Measurements from ENCODE around the gene HBG2. TPM values are rescaled to one million over a fixed set of nuclear protein-coding genes. Genes with fewer than 3 reads are reported as not detected.

The HBG2 gene
- total RNA-seq, 2 experiments from 2014 or later: not detected

DNA sequence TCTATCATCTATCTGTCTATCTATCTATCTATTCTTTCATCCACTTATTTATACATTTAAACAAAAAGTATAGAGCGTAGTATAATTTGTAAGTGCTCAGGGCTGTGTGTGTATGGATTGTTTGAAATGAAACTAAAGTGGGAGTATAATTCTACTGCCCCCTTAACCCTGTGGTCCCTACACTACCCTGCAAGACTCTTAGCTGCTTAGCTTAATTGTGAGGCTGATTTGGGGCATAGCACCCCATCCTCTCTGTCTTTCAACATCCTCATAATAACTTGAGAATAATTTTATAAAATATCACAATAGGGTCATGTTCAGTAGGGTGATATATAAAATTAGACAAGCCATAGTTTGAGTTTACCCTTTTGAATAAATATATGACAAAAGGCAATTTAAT lies 35.5 kb upstream of the HBG2 start:
- Mint-ChIP-seq H3K9me3 (no peaks in the 10 kb centered on the region), H3K4me1 (ENCODE audit: low read depth) (no peaks in the 10 kb centered on the region), H3K27me3 (peaks cover 2% of the 10 kb centered on the region), H3K4me3 (no peak overlapping the region), H3K36me3 (ENCODE audit: low read depth) (no peaks in the 10 kb centered on the region), H3K27ac (no peak overlapping the region)
- CTCF ChIA-PET: interaction anchor here (1.2 to 2.8 kb wide), 2 partner anchors 88 to 654 kb away, joined by 3 to 9 read pairs; partner anchors contain the start of gene OR51D1
- TF ChIP-seq, protein P1, sequence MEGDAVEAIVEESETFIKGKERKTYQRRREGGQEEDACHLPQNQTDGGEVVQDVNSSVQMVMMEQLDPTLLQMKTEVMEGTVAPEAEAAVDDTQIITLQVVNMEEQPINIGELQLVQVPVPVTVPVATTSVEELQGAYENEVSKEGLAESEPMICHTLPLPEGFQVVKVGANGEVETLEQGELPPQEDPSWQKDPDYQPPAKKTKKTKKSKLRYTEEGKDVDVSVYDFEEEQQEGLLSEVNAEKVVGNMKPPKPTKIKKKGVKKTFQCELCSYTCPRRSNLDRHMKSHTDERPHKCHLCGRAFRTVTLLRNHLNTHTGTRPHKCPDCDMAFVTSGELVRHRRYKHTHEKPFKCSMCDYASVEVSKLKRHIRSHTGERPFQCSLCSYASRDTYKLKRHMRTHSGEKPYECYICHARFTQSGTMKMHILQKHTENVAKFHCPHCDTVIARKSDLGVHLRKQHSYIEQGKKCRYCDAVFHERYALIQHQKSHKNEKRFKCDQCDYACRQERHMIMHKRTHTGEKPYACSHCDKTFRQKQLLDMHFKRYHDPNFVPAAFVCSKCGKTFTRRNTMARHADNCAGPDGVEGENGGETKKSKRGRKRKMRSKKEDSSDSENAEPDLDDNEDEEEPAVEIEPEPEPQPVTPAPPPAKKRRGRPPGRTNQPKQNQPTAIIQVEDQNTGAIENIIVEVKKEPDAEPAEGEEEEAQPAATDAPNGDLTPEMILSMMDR (IDR thresholded peaks at IDR 0.05): no peak
- ATAC-seq: no peak
- DNase-seq: no peak
- intact Hi-C loops (cut with micrococcal nuclease): no loop called here
- POLR2A ChIA-PET: no interaction called here

DNA sequence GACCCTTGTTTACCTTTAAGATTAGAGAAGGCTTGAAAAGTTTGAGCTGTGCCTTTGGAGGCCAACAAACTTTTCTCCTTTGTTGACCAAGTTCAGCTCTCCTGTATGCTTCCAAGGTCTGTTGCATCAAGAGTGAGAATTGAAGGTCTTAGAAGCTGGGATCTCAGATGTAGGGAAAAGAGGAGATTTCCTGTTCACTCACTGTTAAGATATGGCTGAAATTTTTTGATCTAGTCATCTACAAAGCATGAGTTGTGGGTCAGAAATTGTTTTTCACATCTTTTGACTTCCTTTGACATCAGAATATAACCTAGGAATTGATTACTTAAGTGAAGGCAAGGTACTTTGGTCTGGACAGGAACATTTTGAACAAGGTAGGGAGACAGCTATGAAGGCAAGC lies 35.1 kb upstream of the HBG2 start:
- ChIA-PET POLR2A (no interaction called here), CTCF (interaction anchor here (1.5 to 2.8 kb wide), 2 partner anchors 53 to 653 kb away, joined by 3 to 9 read pairs; partner anchors contain the start of genes OR51B5 and OR51D1)
- intact Hi-C loops (cut with micrococcal nuclease): loop anchor here (10.0 kb wide), 1 partner anchor 165 kb away; no protein-coding TSS in a partner anchor
- no peaks in the 10 kb centered on the region for H3K4me1 Mint-ChIP-seq (ENCODE audit: low read depth)
- DNase-seq (no peak), ATAC-seq (no peak)
- H3K36me3 Mint-ChIP-seq (ENCODE audit: low read depth): no peaks in the 10 kb centered on the region
- H3K27ac Mint-ChIP-seq: no peak overlapping the region
- TF ChIP-seq, protein P1 (IDR thresholded peaks at IDR 0.05): no peak
- no peak overlapping the region for H3K4me3 Mint-ChIP-seq
- no peaks in the 10 kb centered on the region for H3K9me3 Mint-ChIP-seq
- peaks cover 2% of the 10 kb centered on the region for H3K27me3 Mint-ChIP-seq

DNA sequence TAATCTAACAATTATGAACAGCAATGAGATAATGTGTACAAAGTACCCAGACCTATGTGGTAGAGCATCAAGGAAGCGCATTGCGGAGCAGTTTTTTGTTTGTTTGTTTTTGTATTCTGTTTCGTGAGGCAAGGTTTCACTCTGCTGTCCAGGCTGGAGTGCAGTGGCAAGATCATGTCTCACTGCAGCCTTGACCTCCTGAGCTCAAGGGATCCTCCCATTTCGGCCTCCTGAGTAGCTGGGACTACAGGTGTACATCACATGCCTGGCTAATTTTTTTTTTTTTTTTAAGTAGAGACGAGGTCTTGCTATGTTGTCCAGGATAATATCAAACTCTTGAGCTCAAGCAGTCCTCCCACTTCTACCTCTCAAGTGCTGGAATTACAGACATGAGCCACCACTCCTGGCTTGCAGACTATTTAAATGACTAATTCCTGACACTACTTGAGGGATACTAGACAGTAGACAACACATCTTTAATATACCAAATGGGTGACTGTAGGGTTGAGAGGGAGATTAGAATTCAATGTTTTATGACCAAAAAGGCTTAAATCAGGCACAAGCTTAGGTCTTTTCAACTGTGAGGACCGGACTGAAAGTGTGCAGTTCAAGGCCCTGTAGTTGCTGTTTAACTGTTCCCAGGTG lies 34.4 kb upstream of the HBG2 start:
- intact Hi-C loops (cut with micrococcal nuclease): loop anchor here (10.0 kb wide), 1 partner anchor 164 kb away; no protein-coding TSS in a partner anchor
- TF ChIP-seq, protein P1 (IDR thresholded peaks at IDR 0.05): no peak
- no peak overlapping the region for H3K27ac Mint-ChIP-seq
- CTCF ChIA-PET: interaction anchor here (1.5 to 2.8 kb wide), 2 partner anchors 54 to 653 kb away, joined by 3 to 9 read pairs; partner anchors contain the start of genes OR51B5 and OR51D1
- no peaks in the 10 kb centered on the region for H3K36me3 Mint-ChIP-seq (ENCODE audit: low read depth)
- H3K4me3 Mint-ChIP-seq: no peak overlapping the region
- POLR2A ChIA-PET: no interaction called here
- ATAC-seq (no peak), DNase-seq (no peak)
- no peaks in the 10 kb centered on the region for H3K9me3 Mint-ChIP-seq
- H3K4me1 Mint-ChIP-seq (ENCODE audit: low read depth): no peaks in the 10 kb centered on the region
- peaks cover 2% of the 10 kb centered on the region for H3K27me3 Mint-ChIP-seq

DNA sequence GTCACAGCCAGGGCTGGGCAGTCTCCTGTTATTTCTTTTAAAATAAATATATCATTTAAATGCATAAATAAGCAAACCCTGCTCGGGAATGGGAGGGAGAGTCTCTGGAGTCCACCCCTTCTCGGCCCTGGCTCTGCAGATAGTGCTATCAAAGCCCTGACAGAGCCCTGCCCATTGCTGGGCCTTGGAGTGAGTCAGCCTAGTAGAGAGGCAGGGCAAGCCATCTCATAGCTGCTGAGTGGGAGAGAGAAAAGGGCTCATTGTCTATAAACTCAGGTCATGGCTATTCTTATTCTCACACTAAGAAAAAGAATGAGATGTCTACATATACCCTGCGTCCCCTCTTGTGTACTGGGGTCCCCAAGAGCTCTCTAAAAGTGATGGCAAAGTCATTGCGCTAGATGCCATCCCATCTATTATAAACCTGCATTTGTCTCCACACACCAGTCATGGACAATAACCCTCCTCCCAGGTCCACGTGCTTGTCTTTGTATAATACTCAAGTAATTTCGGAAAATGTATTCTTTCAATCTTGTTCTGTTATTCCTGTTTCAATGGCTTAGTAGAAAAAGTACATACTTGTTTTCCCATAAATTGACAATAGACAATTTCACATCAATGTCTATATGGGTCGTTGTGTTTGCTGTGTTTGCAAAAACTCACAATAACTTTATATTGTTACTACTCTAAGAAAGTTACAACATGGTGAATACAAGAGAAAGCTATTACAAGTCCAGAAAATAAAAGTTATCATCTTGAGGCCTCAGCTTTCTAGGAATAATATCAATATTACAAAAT lies 33.7 kb upstream of the HBG2 start:
- no peaks in the 10 kb centered on the region for H3K9me3 Mint-ChIP-seq
- TF ChIP-seq, protein P1 (IDR thresholded peaks at IDR 0.05): no peak
- H3K36me3 Mint-ChIP-seq (ENCODE audit: low read depth): no peaks in the 10 kb centered on the region
- ATAC-seq (no peak), DNase-seq (no peak)
- no peak overlapping the region for H3K4me3 Mint-ChIP-seq
- ChIA-PET CTCF (interaction anchor here (1.5 kb wide), 1 partner anchor 55 kb away, joined by 3 read pairs; the partner anchor contains the start of gene OR51B5), POLR2A (no interaction called here)
- no peaks in the 10 kb centered on the region for H3K4me1 Mint-ChIP-seq (ENCODE audit: low read depth)
- no peak overlapping the region for H3K27ac Mint-ChIP-seq
- intact Hi-C loops (cut with micrococcal nuclease): loop anchor here (10.0 kb wide), 1 partner anchor 164 kb away; no protein-coding TSS in a partner anchor
- peaks cover 2% of the 10 kb centered on the region for H3K27me3 Mint-ChIP-seq

DNA sequence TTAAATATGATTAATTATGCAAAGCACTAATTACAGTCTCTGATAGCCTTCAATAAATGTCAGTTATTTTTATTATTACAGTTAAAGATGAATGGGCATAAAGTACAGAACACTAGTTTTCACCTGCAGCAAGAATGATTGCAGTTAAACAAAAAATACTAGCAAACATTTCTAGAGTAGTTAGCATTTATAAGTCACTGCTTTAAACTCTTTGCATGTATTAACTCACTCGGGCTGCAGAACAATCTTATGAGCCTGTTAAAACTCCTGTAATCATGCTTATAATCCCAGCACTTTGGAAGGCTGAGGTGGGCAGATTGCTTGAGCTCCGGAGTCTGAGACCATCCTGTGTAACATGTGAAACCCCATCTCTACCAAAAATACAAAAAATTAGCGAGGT lies 32.3 kb upstream of the HBG2 start:
- H3K27me3 Mint-ChIP-seq: peaks cover 1% of the 10 kb centered on the region
- no peak overlapping the region for H3K27ac Mint-ChIP-seq
- H3K4me3 Mint-ChIP-seq: no peak overlapping the region
- ATAC-seq (no peak), DNase-seq (no peak)
- H3K36me3 Mint-ChIP-seq (ENCODE audit: low read depth): no peaks in the 10 kb centered on the region
- POLR2A ChIA-PET: no interaction called here
- no peaks in the 10 kb centered on the region for H3K9me3 Mint-ChIP-seq
- TF ChIP-seq, protein P1 (IDR thresholded peaks at IDR 0.05): no peak
- CTCF ChIA-PET: no interaction called here
- intact Hi-C loops (cut with micrococcal nuclease): loop anchor here (10.0 kb wide), 1 partner anchor 162 kb away; no protein-coding TSS in a partner anchor
- H3K4me1 Mint-ChIP-seq (ENCODE audit: low read depth): no peaks in the 10 kb centered on the region

All from activated CD8-positive, alpha-beta T cell treated with anti-CD3 and anti-CD28 coated beads for 36 hours (primary cell).